Limb (tissue), 2 donors: ENCODE results near the gene BTBD8.

ENCODE experiments used
- DNase-seq, 2 donors: peaks; one replicate each; pipeline ENCODE4 v3.0.0-alpha.2; 2016; ENCODE audit errors: extremely low spot score in 2 of 2

BTBD8 gene

DNA sequence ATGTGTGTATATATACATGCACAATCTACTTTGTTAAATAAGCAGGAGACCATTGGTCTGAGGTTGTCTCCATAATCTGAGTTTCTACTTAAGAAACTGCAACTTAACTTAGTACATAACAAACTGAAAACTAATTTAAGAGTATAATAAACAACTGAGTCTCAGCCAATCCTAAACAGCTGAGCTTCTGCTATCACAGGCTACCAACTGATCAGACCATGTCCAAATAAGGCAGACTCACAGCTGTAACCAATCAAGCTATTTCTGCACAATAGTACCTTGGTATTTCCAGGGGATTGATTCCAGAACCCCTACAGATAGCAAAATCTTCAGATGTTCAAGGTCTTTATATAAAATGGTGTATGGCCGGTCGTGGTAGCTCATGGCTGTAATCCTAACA lies 111.6 kb downstream of the BTBD8 start:
- DNase-seq = no peak

DNA sequence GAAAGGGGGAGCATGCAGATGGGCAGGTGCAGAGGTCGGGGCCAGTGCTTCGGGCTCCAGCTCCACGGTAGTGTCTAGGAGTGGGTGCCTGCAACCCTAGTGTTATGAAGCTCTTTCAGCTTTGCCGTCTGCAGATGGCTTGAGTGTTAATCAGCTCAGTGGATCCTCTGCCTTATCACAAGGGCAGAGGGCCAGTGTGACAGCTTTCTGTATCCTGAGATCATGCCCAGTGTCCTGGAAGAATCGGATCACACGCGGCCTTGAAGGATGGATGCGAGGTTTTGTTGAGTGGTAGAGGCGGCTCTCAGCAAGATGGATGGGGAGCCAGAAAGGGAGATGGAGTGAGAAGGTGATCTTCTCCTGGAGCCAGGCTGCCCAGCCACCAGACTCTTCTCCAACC lies 112.1 kb downstream of the BTBD8 start:
- no peak for DNase-seq

DNA sequence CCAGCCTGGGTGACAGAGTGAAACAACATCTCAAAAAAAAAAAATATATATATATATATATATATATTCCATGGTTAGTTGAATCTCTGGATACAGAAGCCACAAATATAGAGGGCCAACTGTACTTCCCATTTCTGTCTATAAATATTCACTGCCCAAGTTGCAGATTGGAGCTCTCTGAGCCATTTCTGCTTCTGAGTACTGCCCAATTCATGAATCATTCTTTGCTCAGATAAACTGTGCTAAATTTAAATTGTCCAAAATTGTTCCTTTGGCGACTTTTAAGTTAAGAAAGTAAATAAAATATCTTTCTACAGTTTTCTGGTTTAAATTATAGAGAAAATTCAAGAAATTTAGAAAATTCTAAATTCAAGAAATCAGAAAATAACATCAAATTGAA lies 114.4 kb downstream of the BTBD8 start:
- no peak for DNase-seq

- DNase-seq = no peak
Measured at GRCh38 chr1:92201973-92202372, 121.8 kb downstream of the BTBD8 start.

GRCh38 chr1:92203105-92203504 lies 123.0 kb downstream of the BTBD8 start:
- DNase-seq = no peak

DNA sequence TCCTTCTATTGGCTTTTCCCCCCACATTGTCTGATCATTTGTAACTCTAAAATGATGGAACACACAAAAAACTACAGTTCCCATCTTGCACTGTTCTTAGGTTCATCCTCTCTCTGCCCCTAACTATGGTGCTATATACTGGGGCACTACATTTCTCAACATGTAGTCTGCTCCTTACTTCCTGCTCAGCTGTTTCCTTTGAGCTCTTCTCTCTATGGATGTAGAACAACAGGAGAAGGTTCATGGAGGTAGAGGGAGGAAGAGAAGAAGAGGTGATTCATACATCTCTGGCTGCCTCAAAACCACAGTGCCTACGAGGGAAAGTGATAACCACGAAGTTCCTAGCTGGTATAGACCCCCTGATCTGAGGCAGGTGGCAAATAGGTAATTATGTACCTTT lies 130.6 kb downstream of the BTBD8 start:
- no peak for DNase-seq

GRCh38 chr1:92211166-92211565 lies 131.0 kb downstream of the BTBD8 start:
- no peak for DNase-seq

GRCh38 chr1:92217721-92218120 lies 137.6 kb downstream of the BTBD8 start, which contains the start of gene C1orf146:
Gene C1orf146 (plus strand): TSS chr1:92217915. CDS start chr1:92231421, 13,506 bp downstream.
- no peak for DNase-seq

DNA sequence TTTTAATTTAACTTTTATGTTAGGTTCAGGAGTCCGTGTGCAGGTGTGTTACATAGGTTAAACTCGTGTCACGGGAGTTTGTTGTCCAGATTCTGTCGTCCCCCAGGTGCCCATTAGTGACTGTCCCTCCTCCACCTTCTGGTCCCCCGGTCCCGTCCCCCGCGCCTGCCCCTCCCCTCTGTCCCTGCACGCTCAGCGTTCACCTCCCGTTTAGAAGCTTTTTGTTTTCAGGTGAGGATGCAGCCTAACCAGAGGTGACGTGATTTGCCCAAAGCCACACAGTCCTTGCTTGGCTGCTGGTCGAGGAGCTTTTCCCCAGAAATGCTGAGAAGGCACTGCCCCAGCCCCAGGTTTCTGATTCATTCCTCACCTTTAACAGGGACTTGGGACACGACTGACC lies 138.4 kb downstream of the BTBD8 start:
- DNase-seq = no peak

- no peak for DNase-seq
Measured at GRCh38 chr1:92219028-92219427, 138.9 kb downstream of the BTBD8 start.

DNA sequence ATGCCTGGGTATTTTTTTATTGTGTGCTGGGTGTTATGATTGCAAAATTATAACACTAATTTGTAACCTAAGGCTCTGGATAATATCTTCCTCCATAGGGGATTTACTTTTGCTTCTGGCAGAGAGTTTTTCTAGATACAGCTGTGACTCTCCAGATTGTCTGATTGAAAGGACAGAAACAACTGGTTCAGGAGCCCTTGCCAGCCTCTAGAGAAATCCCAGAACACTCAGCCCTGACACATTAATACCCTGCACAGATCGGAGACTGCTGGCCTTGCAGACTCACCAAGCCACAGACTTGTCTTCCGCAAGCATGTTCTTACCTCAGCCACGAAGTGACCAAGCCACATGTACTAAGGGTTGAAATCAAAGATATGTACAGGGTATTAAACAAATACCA lies 148.3 kb downstream of the BTBD8 start:
- no peak for DNase-seq

- no peak for DNase-seq
Measured at GRCh38 chr1:92230736-92231135, 150.6 kb downstream of the BTBD8 start.
